Raji (cell line): ENCODE results near the gene PSMD12.

Source experiments
- POLR2A ChIP-seq: IDR thresholded peaks from 2 replicates; pipeline ENCODE4 v1.6.1; 2011; ENCODE audit warnings: low read depth, low read length, control low read depth; ENCODE audit not compliant: insufficient read depth

The PSMD12 gene

GRCh38 chr17:67392111-67392510, 25.7 kb upstream of the PSMD12 start:
- no peak for TF ChIP-seq POLR2A

- no peak for TF ChIP-seq POLR2A
Measured at GRCh38 chr17:67390646-67391361, 24.4 kb upstream of the PSMD12 start.

GRCh38 chr17:67390006-67390645, 23.7 kb upstream of the PSMD12 start:
- TF ChIP-seq POLR2A = no peak

GRCh38 chr17:67388986-67389385, 22.6 kb upstream of the PSMD12 start:
- TF ChIP-seq POLR2A = no peak

- TF ChIP-seq POLR2A = no peak
Measured at GRCh38 chr17:67386965-67387551, 20.7 kb upstream of the PSMD12 start.

- no peak for TF ChIP-seq POLR2A
Measured at GRCh38 chr17:67385122-67385988, 19.0 kb upstream of the PSMD12 start.

- TF ChIP-seq POLR2A = no peak
Measured at GRCh38 chr17:67381929-67382257, 15.5 kb upstream of the PSMD12 start.

GRCh38 chr17:67379251-67379630, 12.9 kb upstream of the PSMD12 start:
- TF ChIP-seq POLR2A = no peak

- peak; percentile 64 for TF ChIP-seq POLR2A
Measured at GRCh38 chr17:67378454-67379250, 12.3 kb upstream of the PSMD12 start.

GRCh38 chr17:67377488-67378453, 11.4 kb upstream of the PSMD12 start:
- 0 out of 2 replicates have a peak, but pooled peaks have one; percentile 5 for TF ChIP-seq POLR2A

GRCh38 chr17:67376737-67377487, 10.5 kb upstream of the PSMD12 start, which contains the start of gene PITPNC1:
Gene PITPNC1 (plus strand): TSS chr17:67377281.
- peak; percentile 72 for TF ChIP-seq POLR2A

GRCh38 chr17:67376415-67376736, 10.0 kb upstream of the PSMD12 start:
- no peak for TF ChIP-seq POLR2A

GRCh38 chr17:67375716-67376115, 9.3 kb upstream of the PSMD12 start:
- no peak for TF ChIP-seq POLR2A

- TF ChIP-seq POLR2A = no peak
Measured at GRCh38 chr17:67375054-67375427, 8.7 kb upstream of the PSMD12 start.
